ENCODE measurements around the gene BOK. TPM values are rescaled to one million over a fixed set of nuclear protein-coding genes. Genes with fewer than 3 reads are reported as not detected.
"Not testable (repeated sequence)": the region's sequence is repeated elsewhere in the genome, so short reads cannot be mapped to it uniquely, and the experiment has no call there.

The BOK gene
- total RNA-seq, 2 donors from 2014 or later, result 1.0 to 2.2 TPM

DNA sequence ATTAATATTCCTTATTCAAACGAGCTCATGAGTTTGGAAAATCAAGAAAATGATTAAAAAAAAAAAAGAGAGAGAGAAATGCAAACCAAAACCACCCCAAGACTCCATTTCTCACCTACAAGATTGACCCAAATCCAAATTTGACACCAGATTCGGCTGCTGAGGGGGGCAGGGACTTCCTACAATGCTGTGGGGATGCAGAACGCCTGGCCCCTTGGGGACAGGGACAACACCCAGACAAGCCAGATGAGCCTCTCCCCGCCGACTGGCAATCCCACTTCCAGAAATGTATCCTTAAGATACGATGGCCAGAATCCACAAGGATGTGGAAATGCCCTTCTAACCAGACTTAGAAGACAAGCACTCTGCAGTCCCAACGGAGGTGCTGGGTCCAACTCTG, 20.7 kb downstream of the BOK start:
- H3K4me1 Mint-ChIP-seq (ENCODE audit: low read depth in 2 of 2), result peaks cover 0 to 12% of the 10 kb centered on the region in 2 donors
- H3K27ac Mint-ChIP-seq, result no peak overlapping the region
- ATAC-seq, result no peak
- H3K27me3 Mint-ChIP-seq, result no peaks in the 10 kb centered on the region
- no peaks in the 10 kb centered on the region for H3K9me3 Mint-ChIP-seq
- peaks cover 14% of the 10 kb centered on the region for H3K36me3 Mint-ChIP-seq
- H3K4me3 Mint-ChIP-seq, result no peak overlapping the region
- no peak for DNase-seq (ENCODE audit: low spot score)

DNA sequence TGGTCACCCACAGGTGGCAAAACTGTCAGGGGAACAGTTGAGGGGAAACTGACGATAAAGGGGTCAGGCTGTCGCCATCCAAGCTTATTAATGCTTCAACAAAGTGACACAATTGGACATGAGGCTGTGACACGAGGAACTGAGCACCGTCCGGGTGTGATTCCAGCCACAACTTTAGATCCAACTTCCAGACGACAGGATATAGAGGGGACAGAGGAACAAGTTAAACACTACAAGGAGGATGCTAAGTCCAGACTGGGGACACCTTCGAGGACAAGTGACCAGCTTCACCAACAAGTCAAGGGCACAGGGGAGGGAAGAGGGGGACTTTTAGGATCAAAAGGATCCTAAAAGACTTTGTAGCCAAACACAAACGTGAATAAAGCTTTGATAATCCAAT, 23.8 kb downstream of the BOK start:
- Mint-ChIP-seq H3K4me3 (no peak overlapping the region), H3K9me3 (peaks cover 5% of the 10 kb centered on the region), H3K27ac (peak overlapping the region in 1 of 2 donors; percentile 14), H3K36me3 (peaks cover 34% of the 10 kb centered on the region), H3K27me3 (no peaks in the 10 kb centered on the region), H3K4me1 (ENCODE audit: low read depth in 2 of 2) (peaks cover 0 to 6% of the 10 kb centered on the region in 2 donors)
- ATAC-seq (no peak), DNase-seq (ENCODE audit: low spot score) (no peak)

DNA sequence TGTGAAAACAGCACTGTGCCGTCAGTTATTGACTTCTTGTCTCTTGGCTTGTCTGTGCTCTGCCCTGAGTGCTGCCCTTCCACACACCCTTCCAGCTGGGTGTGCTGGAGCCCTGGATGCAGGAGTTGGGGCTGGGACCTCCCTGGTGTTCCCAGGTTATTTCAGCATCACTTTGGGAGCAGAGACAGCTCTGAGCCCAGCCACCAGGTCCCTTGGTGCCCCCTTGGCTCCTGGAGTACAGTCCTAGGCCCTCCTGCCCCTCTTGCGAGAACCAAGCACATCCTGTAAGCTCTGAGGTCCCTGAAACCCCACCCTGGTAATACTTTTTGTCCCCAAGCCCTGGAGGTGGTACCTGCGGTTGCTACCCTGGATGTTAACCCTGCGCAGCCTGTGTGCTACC, 24.3 kb downstream of the BOK start:
- DNase-seq (ENCODE audit: low spot score) (no peak), ATAC-seq (no peak)
- no peaks in the 10 kb centered on the region for H3K27me3 Mint-ChIP-seq
- H3K27ac Mint-ChIP-seq, result no peak overlapping the region
- peaks cover 39% of the 10 kb centered on the region for H3K36me3 Mint-ChIP-seq
- H3K4me1 Mint-ChIP-seq (ENCODE audit: low read depth in 2 of 2), result peaks cover 0 to 3% of the 10 kb centered on the region in 2 donors
- peaks cover 5% of the 10 kb centered on the region for H3K9me3 Mint-ChIP-seq
- no peak overlapping the region for H3K4me3 Mint-ChIP-seq

DNA sequence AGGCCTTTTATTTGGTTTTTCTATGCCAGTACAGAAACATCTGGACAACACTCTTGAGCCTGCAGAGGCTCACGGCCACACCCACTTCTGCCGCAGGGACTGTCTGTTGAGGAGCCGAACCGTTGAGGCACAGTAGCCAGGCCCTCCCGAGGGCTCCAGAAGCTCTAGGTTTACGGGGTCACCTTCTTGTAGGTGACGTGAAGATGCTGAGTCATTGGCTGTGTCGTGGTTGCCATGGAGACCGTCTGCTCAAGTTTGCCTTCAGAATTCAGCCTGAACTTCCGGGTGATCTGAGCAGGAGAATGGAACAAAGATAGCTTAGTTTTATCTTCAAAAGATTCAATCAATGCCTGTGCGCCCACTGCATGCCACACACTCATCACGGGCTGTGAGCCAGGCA, 25.9 kb downstream of the BOK start:
- H3K9me3 Mint-ChIP-seq, result peaks cover 5% of the 10 kb centered on the region
- H3K27me3 Mint-ChIP-seq, result no peaks in the 10 kb centered on the region
- no peak overlapping the region for H3K4me3 Mint-ChIP-seq
- H3K36me3 Mint-ChIP-seq, result peaks cover 54% of the 10 kb centered on the region
- ATAC-seq (no peak), DNase-seq (ENCODE audit: low spot score) (no peak)
- H3K27ac Mint-ChIP-seq, result no peak overlapping the region
- H3K4me1 Mint-ChIP-seq (ENCODE audit: low read depth in 2 of 2), result peaks cover 0 to 3% of the 10 kb centered on the region in 2 donors

DNA sequence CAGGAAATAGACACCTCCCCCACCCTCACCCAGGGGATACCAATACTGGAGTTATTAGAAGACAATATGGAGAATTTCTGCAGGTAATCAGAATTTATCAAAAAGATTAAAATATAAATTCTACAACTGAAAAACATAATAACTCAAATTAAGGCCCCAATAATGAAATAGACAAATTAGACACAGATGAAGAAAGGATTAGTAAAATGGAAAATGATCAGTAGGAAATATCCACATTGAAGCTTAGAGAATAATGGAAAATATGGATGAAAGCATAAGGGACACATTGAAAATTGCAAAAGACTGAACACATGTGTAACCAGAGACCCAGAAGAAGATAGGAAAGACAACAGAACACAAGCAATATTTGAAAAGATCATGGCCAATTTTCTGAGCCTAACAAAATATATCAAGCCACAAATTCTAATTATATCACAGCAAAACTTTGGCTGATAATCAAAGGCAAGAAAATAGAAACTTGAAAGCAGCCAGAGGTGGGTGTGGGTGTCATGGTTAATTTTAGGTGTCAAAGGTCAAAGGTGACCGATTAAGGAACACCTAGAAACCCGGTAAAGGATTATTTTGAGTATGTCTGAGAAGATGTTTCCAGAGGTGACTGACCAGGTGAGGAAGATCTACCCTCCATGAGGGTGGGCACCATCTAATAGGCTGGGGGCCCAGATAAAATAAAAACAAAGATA, 28.2 kb downstream of the BOK start:
- H3K4me3 Mint-ChIP-seq, result no peak overlapping the region
- H3K36me3 Mint-ChIP-seq, result peaks cover 55% of the 10 kb centered on the region
- DNase-seq (ENCODE audit: low spot score) (no peak), ATAC-seq (no peak)
- no peaks in the 10 kb centered on the region for H3K27me3 Mint-ChIP-seq
- H3K4me1 Mint-ChIP-seq (ENCODE audit: low read depth in 2 of 2), result peaks cover 0 to 3% of the 10 kb centered on the region in 2 donors
- no peak overlapping the region for H3K27ac Mint-ChIP-seq
- H3K9me3 Mint-ChIP-seq, result peaks cover 5% of the 10 kb centered on the region

DNA sequence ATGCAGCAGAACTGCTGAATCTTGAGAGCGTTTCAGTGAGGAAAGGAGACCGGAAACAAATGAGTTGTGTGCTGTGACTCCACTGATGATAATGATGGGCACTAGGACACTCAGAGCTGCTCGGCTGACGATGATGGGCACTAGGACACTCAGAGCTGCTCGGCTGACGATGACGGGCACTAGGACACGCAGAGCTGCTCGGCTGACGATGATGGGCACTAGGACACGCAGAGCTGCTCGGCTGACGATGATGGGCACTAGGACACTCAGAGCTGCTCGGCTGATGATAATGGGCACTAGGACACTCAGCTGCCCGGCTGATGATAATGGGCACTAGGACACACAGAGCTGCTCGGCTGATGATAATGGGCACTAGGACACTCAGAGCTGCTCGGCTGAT, 31.3 kb downstream of the BOK start:
- H3K36me3 Mint-ChIP-seq, result peaks cover 42% of the 10 kb centered on the region
- not testable (repeated sequence) for H3K9me3 Mint-ChIP-seq; H3K4me1 Mint-ChIP-seq (ENCODE audit: low read depth in 2 of 2); ATAC-seq; H3K27ac Mint-ChIP-seq; DNase-seq (ENCODE audit: low spot score); H3K4me3 Mint-ChIP-seq; H3K27me3 Mint-ChIP-seq

DNA sequence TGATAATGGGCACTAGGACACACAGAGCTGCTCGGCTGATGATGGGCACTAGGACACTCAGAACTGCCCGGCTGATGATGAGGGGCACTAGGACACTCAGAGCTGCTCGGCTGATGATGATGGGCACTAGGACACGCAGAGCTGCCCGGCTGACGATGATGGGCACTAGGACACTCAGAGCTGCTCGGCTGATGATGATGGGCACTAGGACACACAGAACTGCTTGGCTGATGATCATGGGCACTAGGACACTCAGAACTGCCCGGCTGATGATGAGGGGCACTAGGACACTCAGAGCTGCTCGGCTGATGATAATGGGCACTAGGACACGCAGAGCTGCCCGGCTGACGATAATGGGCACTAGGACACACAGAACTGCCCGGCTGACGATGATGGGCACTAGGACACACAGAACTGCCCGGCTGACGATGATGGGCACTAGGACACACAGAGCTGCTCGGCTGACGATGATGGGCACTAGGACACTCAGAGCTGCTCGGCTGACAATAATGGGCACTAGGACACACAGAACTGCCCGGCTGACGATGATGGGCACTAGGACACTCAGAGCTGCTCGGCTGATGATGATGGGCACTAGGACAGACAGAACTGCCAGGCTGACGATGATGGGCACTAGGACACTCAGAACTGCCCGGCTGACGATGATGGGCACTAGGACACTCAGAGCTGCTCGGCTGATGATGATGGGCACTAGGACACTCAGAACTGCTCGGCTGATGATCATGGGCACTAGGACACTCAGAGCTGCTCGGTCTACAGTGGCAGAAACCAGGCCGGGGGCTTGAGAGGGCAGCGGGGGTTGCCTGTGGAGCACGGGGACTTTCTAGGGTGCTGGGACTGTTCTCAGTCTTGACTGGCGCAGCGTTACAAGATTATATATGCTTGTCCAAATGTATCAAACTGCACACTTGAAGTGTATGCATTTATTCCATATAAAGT, 32.2 kb downstream of the BOK start:
- ATAC-seq; DNase-seq (ENCODE audit: low spot score); H3K27me3 Mint-ChIP-seq; H3K27ac Mint-ChIP-seq; H3K4me3 Mint-ChIP-seq; H3K9me3 Mint-ChIP-seq; H3K4me1 Mint-ChIP-seq (ENCODE audit: low read depth in 2 of 2): not testable (repeated sequence)
- peaks cover 36% of the 10 kb centered on the region for H3K36me3 Mint-ChIP-seq

DNA sequence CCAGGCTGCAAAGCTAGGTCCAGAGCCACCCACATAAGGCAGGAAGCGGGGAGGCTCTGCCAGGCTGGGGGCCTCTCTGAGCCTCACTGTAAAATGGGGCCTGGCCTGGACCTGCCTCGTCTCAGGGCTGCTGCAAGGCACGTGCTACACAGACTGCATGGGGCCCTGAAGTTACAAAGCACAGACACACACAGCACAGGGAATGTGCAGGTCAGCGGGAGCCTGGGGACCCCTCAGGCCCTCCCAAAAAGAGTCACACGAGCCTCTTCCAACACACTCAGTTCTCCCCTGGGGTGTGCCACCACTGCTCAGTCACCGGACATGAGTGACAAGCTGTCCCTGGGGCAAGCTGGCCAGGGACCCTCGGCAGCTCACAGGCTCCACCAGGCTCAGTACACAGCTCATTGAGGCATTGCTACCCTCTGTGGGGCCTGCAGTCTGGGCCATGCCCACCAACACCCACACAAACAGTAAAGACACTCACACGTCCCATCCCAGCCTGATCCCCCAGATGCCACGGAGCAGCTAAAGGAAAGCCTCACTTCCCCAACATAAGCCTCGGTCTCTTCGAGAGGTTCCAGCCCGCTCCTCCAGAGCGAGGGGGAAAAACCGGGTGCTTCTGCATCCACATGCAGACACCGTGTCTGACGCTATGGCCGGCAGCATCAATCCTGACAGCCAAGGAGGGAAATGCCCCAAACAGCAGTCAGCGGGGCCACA, 33.7 kb downstream of the BOK start:
- no peak overlapping the region for H3K27ac Mint-ChIP-seq
- no peaks in the 10 kb centered on the region for H3K9me3 Mint-ChIP-seq

DNA sequence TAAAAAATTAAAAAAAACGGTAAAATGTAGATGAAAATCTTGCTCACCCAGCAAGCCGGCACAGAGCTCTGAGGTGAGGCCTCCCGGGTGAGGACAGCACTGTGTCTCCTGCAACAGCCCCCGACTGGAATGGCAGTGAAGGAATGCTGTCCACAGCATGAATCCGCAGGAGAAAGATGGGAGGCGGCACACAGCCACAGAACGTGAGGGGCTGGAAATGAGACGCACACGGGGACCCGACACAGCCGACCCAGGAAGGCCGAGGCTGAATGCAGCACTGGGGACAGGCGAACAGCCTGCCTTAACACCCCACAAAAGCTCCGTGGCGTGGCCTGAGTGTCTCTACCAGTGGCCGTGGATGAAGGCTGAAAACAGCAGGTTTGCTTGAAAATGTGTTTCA, 34.7 kb downstream of the BOK start:
- no peak for DNase-seq (ENCODE audit: low spot score)
- peaks cover 13% of the 10 kb centered on the region for H3K36me3 Mint-ChIP-seq
- H3K9me3 Mint-ChIP-seq, result no peaks in the 10 kb centered on the region
- no peaks in the 10 kb centered on the region for H3K4me1 Mint-ChIP-seq (ENCODE audit: low read depth in 2 of 2)
- no peak for ATAC-seq
- no peaks in the 10 kb centered on the region for H3K27me3 Mint-ChIP-seq
- no peak overlapping the region for H3K27ac Mint-ChIP-seq
- no peak overlapping the region for H3K4me3 Mint-ChIP-seq

More for the DNA sequence above, 33.7 kb downstream of the BOK start:
- Mint-ChIP-seq H3K4me1 (ENCODE audit: low read depth in 2 of 2) (no peaks in the 10 kb centered on the region), H3K36me3 (peaks cover 23% of the 10 kb centered on the region), H3K27me3 (no peaks in the 10 kb centered on the region), H3K4me3 (no peak overlapping the region)
- ATAC-seq (peak in 1 of 2 donors; percentile 27), DNase-seq (ENCODE audit: low spot score) (no peak)

DNA sequence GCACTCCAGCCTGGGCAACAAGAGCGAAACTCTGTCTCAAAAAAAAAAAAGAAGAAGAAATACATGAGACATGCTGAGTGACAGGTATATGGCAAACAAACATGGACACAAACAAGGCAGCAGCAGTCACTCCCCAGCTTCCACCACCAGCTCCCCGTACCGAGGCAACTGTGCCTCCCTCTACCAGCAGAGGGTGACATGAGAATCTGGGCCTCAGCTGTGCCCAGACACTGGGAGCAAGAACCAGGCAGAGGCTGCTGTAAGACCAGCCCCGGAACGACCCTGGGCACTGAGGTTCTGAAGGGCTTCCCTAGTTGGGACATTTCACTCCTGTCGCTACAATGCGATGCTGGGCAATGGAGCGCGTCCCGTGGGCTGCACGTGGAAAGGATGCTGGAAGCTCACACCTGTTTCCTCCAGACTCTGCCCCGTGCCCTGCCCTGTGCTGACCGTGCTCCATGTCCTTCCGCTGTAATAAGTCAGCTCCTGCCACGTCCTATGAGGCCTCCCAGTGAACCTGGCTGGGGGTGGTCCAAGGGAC, 37.1 kb downstream of the BOK start:
- Mint-ChIP-seq H3K27ac (no peak overlapping the region), H3K36me3 (peaks cover 6% of the 10 kb centered on the region), H3K27me3 (no peaks in the 10 kb centered on the region), H3K4me3 (no peak overlapping the region), H3K4me1 (ENCODE audit: low read depth in 2 of 2) (no peaks in the 10 kb centered on the region), H3K9me3 (no peaks in the 10 kb centered on the region)
- DNase-seq (ENCODE audit: low spot score) (no peak), ATAC-seq (no peak)

DNA sequence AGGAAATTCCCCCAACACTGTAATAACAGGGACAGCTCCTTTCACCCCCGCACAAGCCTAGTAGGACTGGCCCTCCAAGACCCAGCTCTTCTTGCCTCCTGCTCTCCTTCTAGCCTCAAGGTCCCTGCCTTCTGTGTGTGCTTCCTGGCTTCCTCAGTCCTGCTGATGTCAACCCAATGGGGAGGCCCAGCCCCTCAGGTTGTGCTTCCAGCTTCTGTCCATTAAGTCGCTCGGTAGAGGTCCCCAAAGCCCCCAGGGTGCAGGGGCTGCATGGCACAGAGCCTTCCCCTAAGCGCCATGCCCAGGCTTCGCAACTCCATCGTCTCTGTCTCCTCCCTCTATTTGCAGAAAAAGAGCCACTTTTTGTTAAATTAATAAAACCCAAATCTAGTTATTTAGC, 39.0 kb downstream of the BOK start:
- H3K27ac Mint-ChIP-seq, result peak overlapping the region in 1 of 2 donors; percentile 36
- H3K4me3 Mint-ChIP-seq, result no peak overlapping the region
- H3K36me3 Mint-ChIP-seq, result peaks cover 12% of the 10 kb centered on the region
- ATAC-seq (no peak), DNase-seq (ENCODE audit: low spot score) (no peak)
- H3K27me3 Mint-ChIP-seq, result no peaks in the 10 kb centered on the region
- peaks cover 0 to 2% of the 10 kb centered on the region in 2 donors for H3K4me1 Mint-ChIP-seq (ENCODE audit: low read depth in 2 of 2)
- no peaks in the 10 kb centered on the region for H3K9me3 Mint-ChIP-seq

DNA sequence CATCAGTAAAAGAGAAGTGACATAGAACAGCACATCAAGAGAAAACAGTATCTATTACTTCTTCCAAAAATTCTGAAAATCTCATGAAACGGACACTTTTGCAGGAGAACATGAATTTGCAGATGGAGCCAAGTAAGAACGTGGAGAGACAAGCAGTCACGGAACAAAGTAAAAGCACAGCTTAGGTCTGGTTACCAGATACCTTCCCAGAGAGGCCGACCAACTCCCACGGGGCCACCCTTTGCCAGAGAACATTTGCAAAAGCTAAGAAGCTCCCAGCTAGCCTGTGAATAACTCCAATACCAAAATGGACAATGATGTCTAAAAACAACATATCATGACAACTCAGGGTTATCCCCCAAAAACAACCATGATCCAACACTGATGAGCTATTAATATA, 39.5 kb downstream of the BOK start:
- peaks cover 12% of the 10 kb centered on the region for H3K36me3 Mint-ChIP-seq
- H3K4me3 Mint-ChIP-seq, result no peak overlapping the region
- DNase-seq (ENCODE audit: low spot score) (no peak), ATAC-seq (no peak)
- peaks cover 0 to 2% of the 10 kb centered on the region in 2 donors for H3K4me1 Mint-ChIP-seq (ENCODE audit: low read depth in 2 of 2)
- peak overlapping the region in 1 of 2 donors; percentile 36 for H3K27ac Mint-ChIP-seq
- H3K27me3 Mint-ChIP-seq, result no peaks in the 10 kb centered on the region
- H3K9me3 Mint-ChIP-seq, result no peaks in the 10 kb centered on the region

DNA sequence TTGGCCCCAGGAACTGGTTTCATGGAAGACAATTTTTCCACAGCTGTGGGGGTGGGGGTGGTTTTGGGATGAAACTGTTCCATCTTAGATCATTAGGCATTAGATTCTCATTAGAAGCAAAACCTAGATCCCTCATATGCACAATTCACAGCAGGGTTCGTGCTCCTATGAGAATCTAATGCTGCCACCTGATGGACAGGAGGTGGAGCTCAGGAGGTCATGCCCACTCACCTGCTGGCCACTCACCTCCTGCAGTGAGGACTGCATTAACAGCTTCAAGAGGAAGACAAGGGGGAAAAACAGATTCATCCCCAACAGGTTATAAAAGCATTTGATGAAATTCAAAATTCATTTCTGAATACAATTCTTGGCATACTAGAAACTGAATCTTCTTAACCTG, 39.9 kb downstream of the BOK start:
- Mint-ChIP-seq H3K36me3 (peaks cover 12% of the 10 kb centered on the region), H3K27ac (no peak overlapping the region), H3K27me3 (no peaks in the 10 kb centered on the region), H3K4me3 (no peak overlapping the region), H3K4me1 (ENCODE audit: low read depth in 2 of 2) (peaks cover 0 to 4% of the 10 kb centered on the region in 2 donors), H3K9me3 (no peaks in the 10 kb centered on the region)
- no peak for DNase-seq (ENCODE audit: low spot score)
- ATAC-seq, result no peak
